ENCODE results near the gene PRUNE2.
"Not testable (repeated sequence)": the region's sequence is repeated elsewhere in the genome, so short reads cannot be mapped to it uniquely, and the experiment has no call there.

The PRUNE2 gene

DNA sequence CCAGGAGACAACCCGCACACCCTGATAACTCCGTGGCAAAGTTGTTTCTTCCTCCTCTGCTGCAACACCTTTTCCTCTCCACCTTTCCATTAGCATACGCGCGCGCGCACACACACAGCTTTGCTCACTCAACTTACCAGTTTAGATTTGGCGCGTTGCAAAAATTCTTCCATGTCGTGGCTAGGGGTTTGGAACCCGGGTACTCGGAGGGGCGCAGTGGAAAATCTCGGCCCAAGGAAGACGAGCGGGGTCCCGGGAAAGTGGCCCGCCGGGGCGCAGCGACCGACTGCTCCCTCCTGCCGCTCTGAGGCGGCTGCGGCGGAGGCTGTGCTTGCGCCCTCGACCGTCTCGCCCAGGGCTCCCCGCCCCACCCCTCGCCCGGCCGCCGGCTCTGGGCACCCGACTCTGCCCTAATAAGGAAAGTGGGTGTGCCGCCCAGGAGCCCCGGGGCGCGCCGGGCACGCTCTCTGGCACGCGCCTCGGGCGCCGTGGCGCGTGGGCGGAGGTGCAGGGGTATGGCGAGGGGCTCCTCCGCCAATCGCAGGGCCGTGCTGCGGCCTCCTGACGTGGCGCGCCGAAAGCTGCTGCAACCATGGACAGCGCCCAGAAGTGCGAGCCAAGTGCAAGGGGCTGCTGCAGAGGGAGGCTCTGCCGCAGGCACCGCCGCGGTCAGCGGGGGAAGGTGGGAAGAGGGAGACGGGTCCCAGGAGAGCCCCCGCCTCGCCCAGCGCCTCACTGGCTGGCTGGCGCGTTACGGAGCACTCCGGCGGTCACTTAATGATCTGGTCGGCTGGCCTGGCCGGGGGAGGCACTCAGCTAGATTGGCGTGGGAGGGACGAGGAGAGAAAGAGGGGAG, at the start of gene PRUNE2:
Gene PRUNE2, minus strand, starts transcription at position 324 of the 856 bp plus-strand sequence. Its CDS starts 151 bp downstream, at position 173.
- no peak for DNase-seq (ENCODE audit: low read depth, low spot score)

GRCh38 chr9:76955406-76955805, 49.5 kb upstream of the PRUNE2 start:
- DNase-seq (ENCODE audit: low read depth, low spot score): not testable (repeated sequence)

GRCh38 chr9:76949865-76950264, 44.0 kb upstream of the PRUNE2 start:
- DNase-seq (ENCODE audit: low read depth, low spot score): no peak

GRCh38 chr9:76944011-76944410, 38.1 kb upstream of the PRUNE2 start:
- DNase-seq (ENCODE audit: low read depth, low spot score): no peak

GRCh38 chr9:76943054-76943453, 37.1 kb upstream of the PRUNE2 start:
- DNase-seq (ENCODE audit: low read depth, low spot score): no peak

GRCh38 chr9:76932757-76933156, 26.8 kb upstream of the PRUNE2 start:
- DNase-seq (ENCODE audit: low read depth, low spot score): no peak

DNA sequence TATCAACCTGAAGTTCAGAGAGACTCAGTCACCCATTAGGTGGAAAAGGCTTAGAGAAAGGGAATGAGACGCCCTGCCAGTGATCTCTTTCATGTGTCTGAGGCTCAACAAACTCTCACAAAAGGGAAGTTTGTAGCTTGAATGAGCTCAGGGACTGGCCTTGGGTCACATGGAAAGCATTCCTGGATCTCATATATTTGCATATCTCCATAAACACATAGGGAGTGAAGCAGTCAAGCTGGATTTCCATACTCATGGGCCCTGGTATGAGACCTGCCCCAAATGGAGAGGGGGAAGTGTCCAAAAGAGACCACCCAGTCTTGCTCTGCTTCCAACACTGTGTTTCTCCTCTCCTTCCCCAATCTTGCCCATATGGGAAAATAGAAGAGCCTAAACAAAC, 26.4 kb upstream of the PRUNE2 start:
- DNase-seq (ENCODE audit: low read depth, low spot score): no peak

GRCh38 chr9:76927540-76928240, 21.8 kb upstream of the PRUNE2 start:
- no peak for DNase-seq (ENCODE audit: low read depth, low spot score)

DNA sequence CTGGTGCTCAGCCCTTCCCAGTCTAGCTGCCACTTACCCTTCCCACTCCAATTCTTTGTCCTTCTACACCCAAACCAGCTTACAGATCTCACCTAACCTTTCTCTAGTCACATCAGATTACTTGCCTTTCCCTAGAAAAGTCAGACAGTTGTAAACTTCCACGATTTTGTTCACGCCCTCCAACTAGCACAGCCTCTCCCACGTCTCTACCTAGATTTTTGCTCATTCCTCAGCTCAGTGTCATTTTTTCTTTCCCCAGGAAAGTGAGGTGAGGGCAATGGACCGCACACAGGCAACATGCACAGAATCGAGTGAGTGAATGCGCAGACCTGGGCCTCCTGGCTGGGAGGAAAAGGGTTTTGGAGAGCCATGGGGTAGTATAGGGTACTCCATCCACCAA, 20.9 kb upstream of the PRUNE2 start:
- no peak for DNase-seq (ENCODE audit: low read depth, low spot score)

GRCh38 chr9:76926324-76926741, 20.4 kb upstream of the PRUNE2 start:
- DNase-seq (ENCODE audit: low read depth, low spot score): no peak

DNA sequence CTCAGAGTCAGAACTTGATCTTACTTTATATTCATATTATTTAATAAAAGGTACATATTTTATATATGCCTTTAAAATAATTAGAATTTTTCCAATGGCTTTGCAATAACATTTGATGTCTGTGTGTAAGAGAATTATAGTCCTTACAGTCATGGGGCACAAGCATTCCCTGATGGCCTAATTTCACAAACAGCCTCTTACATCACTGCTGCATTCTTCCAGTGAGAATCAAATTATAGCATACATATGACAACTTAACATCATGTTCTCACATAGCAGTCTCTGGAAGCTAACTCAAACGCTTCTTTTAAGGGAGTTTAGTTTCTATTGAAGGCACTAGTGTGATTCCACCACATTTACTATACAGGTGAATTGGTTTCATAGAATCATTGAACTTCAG, 15.3 kb upstream of the PRUNE2 start:
- DNase-seq (ENCODE audit: low read depth, low spot score): no peak

DNA sequence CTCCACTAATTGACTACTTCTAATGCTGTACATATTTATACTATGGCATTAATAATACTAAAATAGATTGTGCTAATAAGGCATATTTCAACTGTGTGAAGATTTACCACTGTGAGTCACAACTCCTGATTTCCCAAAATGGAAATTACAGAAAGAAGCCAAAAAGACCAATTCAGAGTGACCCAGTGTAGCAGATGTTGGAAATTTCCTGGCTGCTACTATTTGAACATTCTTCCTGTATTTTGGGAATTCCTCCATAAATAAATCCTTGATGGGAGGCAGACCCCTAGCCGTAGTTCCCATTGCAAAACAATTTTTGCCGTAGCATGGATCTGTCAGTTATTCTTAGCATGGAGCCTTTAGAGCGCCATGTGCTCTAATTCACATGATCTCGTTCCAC, 11.4 kb upstream of the PRUNE2 start:
- DNase-seq (ENCODE audit: low read depth, low spot score): no peak

GRCh38 chr9:76916231-76916630, 10.3 kb upstream of the PRUNE2 start:
- DNase-seq (ENCODE audit: low read depth, low spot score): no peak

DNA sequence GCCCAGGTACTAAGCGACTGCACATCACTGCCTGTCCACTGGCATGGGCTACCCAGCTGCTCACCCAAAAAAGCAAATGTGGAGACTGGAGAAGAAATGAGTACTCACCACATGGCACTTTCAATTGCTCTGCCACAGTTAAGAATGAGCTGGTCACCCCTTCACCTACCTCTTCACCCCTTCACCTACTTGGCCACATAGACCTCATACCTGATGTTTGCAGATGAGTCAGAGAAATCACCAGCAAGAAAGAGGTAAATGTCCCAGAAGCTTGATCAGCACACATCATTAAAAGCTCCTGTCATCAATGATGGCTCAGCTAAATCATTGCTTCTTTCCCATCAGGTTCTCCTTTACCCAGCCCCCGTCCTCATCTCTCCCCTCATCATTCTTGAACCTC, 7.6 kb upstream of the PRUNE2 start:
- DNase-seq (ENCODE audit: low read depth, low spot score): no peak

GRCh38 chr9:76912636-76913275, 6.8 kb upstream of the PRUNE2 start:
- no peak for DNase-seq (ENCODE audit: low read depth, low spot score)

- DNase-seq (ENCODE audit: low read depth, low spot score): no peak
These were observed 6.1 kb upstream of the PRUNE2 start for GRCh38 chr9:76911971-76912370.

GRCh38 chr9:76910861-76911260, 4.9 kb upstream of the PRUNE2 start:
- no peak for DNase-seq (ENCODE audit: low read depth, low spot score)

DNA sequence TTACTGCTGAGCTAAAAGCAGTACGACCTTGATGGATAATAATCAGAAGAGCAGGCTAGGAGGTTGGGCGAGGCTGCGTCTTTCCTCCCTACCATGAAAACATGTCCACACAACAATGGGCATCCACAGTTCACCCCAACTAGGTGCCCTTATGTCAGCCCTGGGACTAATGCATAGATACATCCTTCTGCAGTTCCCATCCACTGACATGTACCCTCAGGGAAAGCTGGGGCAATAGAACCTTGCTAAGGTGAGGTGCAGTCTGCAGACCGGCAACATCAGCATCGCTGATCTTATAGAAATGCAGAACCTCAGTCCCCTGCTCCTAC, 697 bp upstream of the PRUNE2 start:
- DNase-seq (ENCODE audit: low read depth, low spot score): no peak

DNA sequence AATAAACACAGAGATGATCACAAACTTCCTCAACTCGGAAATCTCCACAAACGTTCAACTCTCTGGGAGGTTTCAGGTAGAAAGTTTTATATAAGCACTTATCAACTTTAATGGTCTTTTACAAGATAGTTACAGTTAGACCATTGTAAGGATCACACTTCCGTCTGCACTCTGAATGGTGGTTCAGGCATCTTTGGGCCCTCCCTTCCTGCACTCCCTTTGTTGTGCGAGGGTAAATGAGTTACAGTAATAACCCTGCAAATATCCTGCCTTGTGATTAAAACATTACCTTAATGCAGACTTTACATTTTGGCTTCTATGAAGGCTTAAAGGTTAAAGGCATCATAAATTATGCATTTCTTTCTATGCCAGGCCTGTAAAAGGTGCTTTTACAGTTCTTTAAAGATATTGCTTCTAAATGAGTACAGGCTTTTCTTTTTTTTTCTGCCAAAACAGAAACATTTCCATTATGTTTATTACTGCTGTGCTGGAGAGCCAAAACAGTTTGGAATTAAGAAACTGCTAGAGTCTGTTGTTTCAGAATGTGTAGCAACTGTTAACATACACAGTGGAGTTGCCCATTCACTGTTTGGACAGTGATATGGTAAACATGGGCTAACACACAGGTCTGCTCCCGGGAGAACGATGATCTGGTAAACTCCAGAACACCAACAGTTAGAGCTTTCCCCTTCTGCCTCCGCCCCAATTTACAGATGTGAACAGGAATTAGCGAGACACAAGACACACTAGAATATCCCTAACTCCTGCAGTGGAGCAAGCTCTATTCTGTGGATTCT, 1.1 kb downstream of the PRUNE2 start:
- DNase-seq (ENCODE audit: low read depth, low spot score): no peak

DNA sequence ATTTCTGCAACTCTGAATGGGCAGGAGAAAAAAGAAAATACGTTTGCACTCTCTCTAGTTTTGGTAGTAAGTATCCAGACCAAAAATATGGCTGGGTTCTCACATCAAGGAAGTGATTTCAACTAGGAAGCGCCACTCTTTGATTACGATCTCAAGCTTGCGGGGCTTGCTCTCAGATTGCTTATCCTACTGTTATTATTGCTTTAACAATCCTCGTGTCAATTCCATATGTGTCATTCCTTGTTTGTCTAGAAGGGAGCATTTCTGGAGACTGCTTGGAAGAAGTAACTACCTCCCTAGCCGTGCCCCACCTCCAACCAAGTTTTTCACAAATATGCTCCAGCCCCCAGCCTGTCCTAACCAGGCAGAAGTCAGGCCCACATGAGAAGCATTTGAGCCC, 3.5 kb downstream of the PRUNE2 start:
- DNase-seq (ENCODE audit: low read depth, low spot score): no peak

DNA sequence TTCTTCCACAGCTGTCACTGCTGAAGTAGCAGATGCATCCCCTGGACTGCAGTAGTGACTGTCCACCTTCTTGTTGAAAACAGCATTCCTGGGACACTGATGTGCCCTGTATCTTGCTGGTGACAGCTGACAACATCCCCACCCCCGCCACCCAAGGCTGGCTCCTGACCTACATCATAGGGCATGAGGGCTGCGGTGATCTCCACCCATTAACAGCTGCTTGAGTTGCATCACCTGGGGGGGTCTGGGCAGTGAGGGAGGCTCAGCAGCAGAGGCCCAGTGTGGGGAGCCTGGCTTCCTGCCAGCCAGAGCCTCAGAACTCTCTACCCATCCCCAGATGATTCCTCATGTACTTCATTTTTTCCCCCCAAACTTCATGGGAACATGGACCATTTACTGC, 4.1 kb downstream of the PRUNE2 start:
- no peak for DNase-seq (ENCODE audit: low read depth, low spot score)

DNA sequence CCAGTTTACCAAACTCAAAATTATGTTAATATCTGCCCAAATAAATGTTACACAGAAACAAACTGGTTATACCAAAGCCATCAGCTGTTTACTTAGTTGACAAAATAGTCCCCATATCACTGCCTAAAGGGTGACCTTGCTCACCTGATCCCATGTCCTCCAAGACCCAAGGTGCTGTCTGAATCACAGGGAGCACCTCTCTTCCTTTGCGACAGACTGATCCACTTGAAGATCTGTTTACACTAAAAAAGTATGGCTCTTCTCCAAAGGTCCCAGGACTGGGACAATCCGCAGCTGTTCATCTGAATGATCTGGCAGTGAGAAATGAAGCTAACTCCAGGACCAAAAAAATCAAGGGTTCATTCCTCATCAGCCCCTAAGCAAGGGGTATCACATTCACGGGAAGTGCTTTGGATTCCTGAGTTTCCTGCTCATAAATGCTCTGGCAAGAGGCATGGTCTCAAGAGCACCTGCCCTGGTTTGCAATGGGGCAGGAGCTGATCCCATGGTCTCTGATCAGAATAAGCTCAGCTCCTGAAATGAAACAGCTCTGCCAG, 5.0 kb downstream of the PRUNE2 start:
- no peak for DNase-seq (ENCODE audit: low read depth, low spot score)

Measured in activated CD4-positive, CD25-positive, alpha-beta regulatory T cell treated with anti-CD3 and anti-CD28 coated beads, Interleukin-2, amount 50 U/mL, for 16 hours (primary cell).